Astrocyte (in vitro differentiated cells and primary cell): ENCODE data around the gene FAM177B. TPM values are rescaled to one million over a fixed set of nuclear protein-coding genes. Genes with fewer than 3 reads are reported as not detected.

ENCODE experiments used
- DNase-seq: peaks from one replicate; pipeline ENCODE4 v3.0.0-alpha.2; 2010; ENCODE audit warnings: low read depth
- FAIRE-seq: peaks from 2 replicates; lab custom pipeline; 2011; peaks lifted over from hg19 to GRCh38; lab: Jason Lieb, UNC
- H2AFZ ChIP-seq: 2 replicates; pipeline ENCODE4 v1.6.0; 2012; ENCODE audit warnings: low read depth, low read length, inconsistent platforms
- H3K27ac ChIP-seq: 2 replicates; pipeline ENCODE4 v1.5.1; 2011; ENCODE audit warnings: low read depth, low read length, inconsistent platforms
- H3K27me3 ChIP-seq: 2 replicates; pipeline ENCODE4 v1.6.0; 2011; ENCODE audit warnings: low read length, inconsistent platforms; ENCODE audit not compliant: insufficient read depth
- H3K36me3 ChIP-seq: 2 replicates; pipeline ENCODE4 v1.5.1; 2011; ENCODE audit warnings: low read length, inconsistent platforms; ENCODE audit not compliant: insufficient read depth
- H3K4me1 ChIP-seq: 2 replicates; pipeline ENCODE4 v1.5.1; 2011; ENCODE audit warnings: low read length, inconsistent platforms; ENCODE audit not compliant: insufficient read depth
- H3K4me2 ChIP-seq: 2 replicates; pipeline ENCODE4 v1.6.0; 2012; ENCODE audit warnings: low read length, inconsistent platforms
- H3K4me3 ChIP-seq: 2 replicates; pipeline ENCODE4 v1.5.1; 2011; ENCODE audit warnings: low read depth, mild to moderate bottlenecking, low read length, inconsistent platforms; ENCODE audit not compliant: insufficient read depth
- H3K79me2 ChIP-seq: 2 replicates; pipeline ENCODE4 v1.6.0; 2012; ENCODE audit warnings: mild to moderate bottlenecking, low read length, inconsistent platforms; ENCODE audit not compliant: insufficient read depth
- H3K9ac ChIP-seq: 2 replicates; pipeline ENCODE4 v1.6.0; 2012; ENCODE audit warnings: mild to moderate bottlenecking, low read length, inconsistent platforms
- H3K9me3 ChIP-seq: 2 replicates; pipeline ENCODE4 v1.5.1; 2012; ENCODE audit warnings: low read depth, mild to moderate bottlenecking, low read length, inconsistent platforms; ENCODE audit not compliant: insufficient read depth
- H4K20me1 ChIP-seq: 2 replicates; pipeline ENCODE4 v1.6.0; 2012; ENCODE audit warnings: low read length, inconsistent platforms; ENCODE audit not compliant: insufficient read depth
- H3K27ac Mint-ChIP-seq: one replicate; pipeline ENCODE4 v1.8.0; 2021; ENCODE audit warnings: mild to moderate bottlenecking, mixed read lengths; ENCODE audit not compliant: unreplicated experiment
- H3K27me3 Mint-ChIP-seq: one replicate; pipeline ENCODE4 v1.8.0; 2021; ENCODE audit warnings: low read depth, mixed read lengths; ENCODE audit not compliant: unreplicated experiment
- H3K36me3 Mint-ChIP-seq: one replicate; pipeline ENCODE4 v1.8.0; 2021; ENCODE audit warnings: low read depth, mixed read lengths; ENCODE audit not compliant: unreplicated experiment
- H3K4me1 Mint-ChIP-seq: one replicate; pipeline ENCODE4 v1.8.0; 2021; ENCODE audit warnings: low read depth, mixed read lengths; ENCODE audit not compliant: unreplicated experiment
- H3K4me3 Mint-ChIP-seq: one replicate; pipeline ENCODE4 v1.8.0; 2021; ENCODE audit warnings: mild to moderate bottlenecking, moderate library complexity, mixed read lengths; ENCODE audit not compliant: unreplicated experiment
- H3K9me3 Mint-ChIP-seq: one replicate; pipeline ENCODE4 v1.8.0; 2021; ENCODE audit warnings: mild to moderate bottlenecking, mixed read lengths; ENCODE audit not compliant: unreplicated experiment
- EZH2 ChIP-seq: IDR thresholded peaks from 2 replicates; pipeline ENCODE4 v1.6.1; 2012; ENCODE audit warnings: mild to moderate bottlenecking, low read length, inconsistent platforms; ENCODE audit not compliant: insufficient read depth
- total RNA-seq: library from RNA; stranded (reverse); gene quantifications from 2 replicates; pipeline ENCODE4 v1.2.1, GENCODE V29; 2021
- TF ChIP-seq, protein P1 (sequence below): IDR thresholded peaks from 2 replicates; pipeline ENCODE4 v1.5.1; 2011; ENCODE audit warnings: low read depth, mild to moderate bottlenecking, inconsistent platforms, low read length, moderate library complexity; ENCODE audit not compliant: insufficient read depth

The FAM177B gene
- total RNA-seq, 1 donor from 2014 or later = not detected

DNA sequence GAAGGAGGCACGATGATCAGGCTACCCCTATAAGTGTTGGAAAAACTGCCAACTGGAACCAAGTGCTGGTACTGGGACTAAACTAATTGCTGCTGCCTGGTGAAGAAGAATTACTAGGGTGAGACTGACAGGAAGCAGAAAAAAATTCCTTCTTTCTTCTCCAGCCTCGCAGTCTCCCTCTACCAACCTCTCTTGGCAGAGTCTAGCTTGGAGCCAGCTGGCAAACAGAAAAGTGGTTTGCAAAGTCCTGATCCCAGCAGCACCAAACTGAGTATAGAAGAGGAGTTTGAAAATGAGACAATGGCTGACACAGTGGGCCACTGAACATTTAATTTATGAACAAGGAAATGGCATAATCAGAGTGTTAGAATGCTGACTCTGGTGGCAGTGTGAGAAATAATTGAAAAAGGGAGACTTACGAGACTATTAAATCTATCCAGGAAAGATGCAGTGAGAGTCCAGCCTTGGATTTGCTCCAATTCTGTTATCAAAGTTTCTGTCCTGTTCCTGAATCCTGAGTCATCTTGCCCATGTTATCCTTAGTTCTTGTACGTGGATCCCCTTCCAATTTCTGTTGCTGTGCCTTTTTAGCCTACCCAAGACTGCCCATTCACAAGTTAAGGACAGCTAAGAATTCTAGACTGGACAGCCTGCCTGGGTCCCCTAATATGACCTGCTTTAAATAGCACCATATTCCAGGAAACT is 54.2 kb downstream of the FAM177B start:
- no peak overlapping the region for H3K9ac ChIP-seq
- H3K4me3 Mint-ChIP-seq = no peak overlapping the region
- H3K36me3 ChIP-seq = no peaks in the 10 kb centered on the region
- H3K27ac ChIP-seq = no peak overlapping the region
- peaks cover 4% of the 10 kb centered on the region for H3K27me3 Mint-ChIP-seq
- no peaks in the 10 kb centered on the region for H3K9me3 ChIP-seq
- H3K36me3 Mint-ChIP-seq = no peaks in the 10 kb centered on the region
- H2AFZ ChIP-seq = no peak overlapping the region
- H3K4me2 ChIP-seq = peak overlapping the region; percentile 3
- H4K20me1 ChIP-seq = no peaks in the 10 kb centered on the region
- TF ChIP-seq, protein P1, sequence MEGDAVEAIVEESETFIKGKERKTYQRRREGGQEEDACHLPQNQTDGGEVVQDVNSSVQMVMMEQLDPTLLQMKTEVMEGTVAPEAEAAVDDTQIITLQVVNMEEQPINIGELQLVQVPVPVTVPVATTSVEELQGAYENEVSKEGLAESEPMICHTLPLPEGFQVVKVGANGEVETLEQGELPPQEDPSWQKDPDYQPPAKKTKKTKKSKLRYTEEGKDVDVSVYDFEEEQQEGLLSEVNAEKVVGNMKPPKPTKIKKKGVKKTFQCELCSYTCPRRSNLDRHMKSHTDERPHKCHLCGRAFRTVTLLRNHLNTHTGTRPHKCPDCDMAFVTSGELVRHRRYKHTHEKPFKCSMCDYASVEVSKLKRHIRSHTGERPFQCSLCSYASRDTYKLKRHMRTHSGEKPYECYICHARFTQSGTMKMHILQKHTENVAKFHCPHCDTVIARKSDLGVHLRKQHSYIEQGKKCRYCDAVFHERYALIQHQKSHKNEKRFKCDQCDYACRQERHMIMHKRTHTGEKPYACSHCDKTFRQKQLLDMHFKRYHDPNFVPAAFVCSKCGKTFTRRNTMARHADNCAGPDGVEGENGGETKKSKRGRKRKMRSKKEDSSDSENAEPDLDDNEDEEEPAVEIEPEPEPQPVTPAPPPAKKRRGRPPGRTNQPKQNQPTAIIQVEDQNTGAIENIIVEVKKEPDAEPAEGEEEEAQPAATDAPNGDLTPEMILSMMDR = no peak
- no peak for TF ChIP-seq EZH2
- no peak overlapping the region for H3K27ac Mint-ChIP-seq
- H3K4me1 ChIP-seq = no peaks in the 10 kb centered on the region
- H3K27me3 ChIP-seq = no peaks in the 10 kb centered on the region
- H3K4me1 Mint-ChIP-seq = peaks cover 14% of the 10 kb centered on the region
- peak; percentile 51 for DNase-seq
- no peaks in the 10 kb centered on the region for H3K79me2 ChIP-seq
- H3K9me3 Mint-ChIP-seq = no peaks in the 10 kb centered on the region
- FAIRE-seq = no peak
- no peak overlapping the region for H3K4me3 ChIP-seq

DNA sequence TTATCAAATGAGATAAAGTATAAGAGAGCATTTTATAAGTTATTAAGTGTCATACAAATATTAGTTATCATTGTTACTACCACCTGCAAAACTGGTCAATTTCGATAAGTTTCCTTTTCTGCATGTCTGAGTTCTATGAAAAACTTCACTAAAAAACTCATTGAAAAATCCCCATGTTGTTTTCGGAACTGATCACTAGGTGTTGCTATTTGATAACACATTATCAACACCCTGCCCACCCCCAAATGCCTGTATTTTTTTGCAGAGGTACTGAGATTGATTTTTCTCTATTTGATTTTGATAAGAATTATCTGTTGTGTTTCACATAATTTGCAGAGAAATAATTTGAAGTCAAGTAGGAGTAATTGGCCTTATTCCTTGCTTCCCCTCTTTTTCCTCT is 55.7 kb downstream of the FAM177B start:
- H3K36me3 ChIP-seq = no peaks in the 10 kb centered on the region
- TF ChIP-seq, protein P1 = peak; percentile 58
- TF ChIP-seq EZH2 = no peak
- H3K4me1 ChIP-seq = no peaks in the 10 kb centered on the region
- peaks cover 4% of the 10 kb centered on the region for H3K27me3 Mint-ChIP-seq
- no peaks in the 10 kb centered on the region for H3K27me3 ChIP-seq
- H4K20me1 ChIP-seq = no peaks in the 10 kb centered on the region
- no peak overlapping the region for H3K4me3 Mint-ChIP-seq
- no peaks in the 10 kb centered on the region for H3K36me3 Mint-ChIP-seq
- no peak for FAIRE-seq
- no peak overlapping the region for H3K9ac ChIP-seq
- no peak overlapping the region for H2AFZ ChIP-seq
- peaks cover 7% of the 10 kb centered on the region for H3K4me1 Mint-ChIP-seq
- no peak overlapping the region for H3K4me3 ChIP-seq
- no peaks in the 10 kb centered on the region for H3K79me2 ChIP-seq
- H3K4me2 ChIP-seq = no peak overlapping the region
- peak overlapping the region; percentile 21 for H3K27ac Mint-ChIP-seq
- no peak for DNase-seq
- H3K9me3 ChIP-seq = no peaks in the 10 kb centered on the region
- no peaks in the 10 kb centered on the region for H3K9me3 Mint-ChIP-seq
- no peak overlapping the region for H3K27ac ChIP-seq
